GM19455 (cell line): ENCODE results near the gene FA2H.
"Not testable (repeated sequence)": the region's sequence is repeated elsewhere in the genome, so short reads cannot be mapped to it uniquely, and the experiment has no call there.

Experiments used
- ATAC-seq: cut with Tn5 transposase; IDR thresholded peaks from one replicate; pipeline ENCODE4 v1.9.1; 2021; ENCODE audit not compliant: unreplicated experiment

FA2H gene

GRCh38 chr16:74695450-74696422 is 78.9 kb downstream of the FA2H start:
- ATAC-seq, result peak; percentile 74

GRCh38 chr16:74691093-74691855 is 83.3 kb downstream of the FA2H start:
- no peak for ATAC-seq

- no peak for ATAC-seq
Measured at GRCh38 chr16:74682556-74682955, 92.1 kb downstream of the FA2H start.

GRCh38 chr16:74680681-74681080 is 93.9 kb downstream of the FA2H start:
- ATAC-seq, result no peak

- ATAC-seq, result no peak
Measured at GRCh38 chr16:74679983-74680382, 94.6 kb downstream of the FA2H start.

- ATAC-seq, result no peak
Measured at GRCh38 chr16:74677868-74678267, 96.8 kb downstream of the FA2H start.

- no peak for ATAC-seq
Measured at GRCh38 chr16:74673876-74674275, 100.7 kb downstream of the FA2H start.

GRCh38 chr16:74668877-74669276 is 105.7 kb downstream of the FA2H start:
- not testable (repeated sequence) for ATAC-seq

GRCh38 chr16:74667255-74667700 is 107.3 kb downstream of the FA2H start:
- no peak for ATAC-seq

- peak; percentile 100 for ATAC-seq
Measured at GRCh38 chr16:74666425-74667254, 108.0 kb downstream of the FA2H start, which contains the start of gene RFWD3. RFWD3 (minus strand) TSS chr16:74666877; CDS start chr16:74661449, 5,428 bp downstream.

- ATAC-seq, result no peak
Measured at GRCh38 chr16:74666010-74666421, 108.6 kb downstream of the FA2H start.
